HepG2 (cell line): ENCODE measurements around the gene HOXA5. TPM values are rescaled to one million over a fixed set of nuclear protein-coding genes. Genes with fewer than 3 reads are reported as not detected.

Source experiments
- EEA1 ChIP-seq: sonication (generic); formaldehyde crosslinking; IDR thresholded peaks from 2 replicates; pipeline ENCODE4 v1.5.1; 2020; ENCODE audit warnings: mild to moderate bottlenecking, missing genetic modification reagents, borderline replicate concordance
- GABPA ChIP-seq, 2 experiments: IDR thresholded peaks; 2 replicates each; pipeline ENCODE4 v1.6.1; 2011 to 2016; ENCODE audit warnings: low read depth in 2 of 2, low read length in 1 of 2, missing biosample characterization in 1 of 2, missing genetic modification characterization in 1 of 2
- HINFP ChIP-seq: sonication (generic); formaldehyde crosslinking; IDR thresholded peaks from 2 replicates; pipeline ENCODE4 v1.4.0; 2020; ENCODE audit warnings: low read depth, mild to moderate bottlenecking, missing genetic modification reagents
- IKZF1 ChIP-seq: fragments of 450-650 bp; IDR thresholded peaks from 2 replicates; pipeline ENCODE4 v1.7.1; 2016
- NONO ChIP-seq, 2 experiments: fragments of 450-650 bp in 1 of 2; sonication (generic) in 1 of 2; formaldehyde crosslinking in 1 of 2; IDR thresholded peaks in 1 of 2; conservative IDR thresholded peaks in 1 of 2; 2 replicates each; pipeline versions ENCODE4 v1.6.1 to v1.8.0; 2017 to 2022; ENCODE audit warnings: mild to moderate bottlenecking in 1 of 2, missing genetic modification reagents in 1 of 2, moderate library complexity in 1 of 2
- PRDM15 ChIP-seq: sonication (generic); formaldehyde crosslinking; IDR thresholded peaks from 2 replicates; pipeline ENCODE4 v1.4.0; 2020; ENCODE audit warnings: missing genetic modification reagents
- PTBP1 ChIP-seq: fragments of 200-400 bp; formaldehyde crosslinking; IDR thresholded peaks from 2 replicates; pipeline ENCODE4 v1.6.1; 2018; ENCODE audit warnings: low read length, low read depth; ENCODE audit not compliant: poor library complexity, severe bottlenecking
- SMAD9 ChIP-seq: sonication (generic); formaldehyde crosslinking; IDR thresholded peaks from 2 replicates; pipeline ENCODE4 v1.5.1; 2020; ENCODE audit warnings: mild to moderate bottlenecking, missing genetic modification reagents
- SOX6 ChIP-seq, 2 experiments: fragments of 450-650 bp in 1 of 2; sonication (generic) in 1 of 2; formaldehyde crosslinking in 1 of 2; IDR thresholded peaks; 2 replicates each; pipeline versions ENCODE4 v1.4.0 to v1.6.1; 2017 to 2020; ENCODE audit warnings: antibody characterized with exemption in 1 of 2, mild to moderate bottlenecking in 1 of 2, missing genetic modification reagents in 1 of 2
- TEAD2 ChIP-seq: sonication (generic); formaldehyde crosslinking; IDR thresholded peaks from 2 replicates; pipeline ENCODE4 v1.9.0; 2021; ENCODE audit warnings: missing genetic modification reagents
- TOE1 ChIP-seq: sonication (generic); formaldehyde crosslinking; IDR thresholded peaks from 2 replicates; pipeline ENCODE4 v1.4.0; 2020; ENCODE audit warnings: mild to moderate bottlenecking, missing genetic modification reagents
- ZC3H13 ChIP-seq: sonication (generic); formaldehyde crosslinking; IDR thresholded peaks from 2 replicates; pipeline ENCODE4 v1.8.1; 2023; ENCODE audit warnings: mild to moderate bottlenecking, missing genetic modification reagents, moderate library complexity
- ZNF256 ChIP-seq: sonication (generic); formaldehyde crosslinking; conservative IDR thresholded peaks from 2 replicates; pipeline ENCODE4 v1.4.0; 2020; ENCODE audit warnings: missing genetic modification reagents
- ZNF720 ChIP-seq: sonication (generic); formaldehyde crosslinking; IDR thresholded peaks from 2 replicates; pipeline ENCODE4 v1.4.0; 2020; ENCODE audit warnings: missing genetic modification reagents
- ZSCAN20 ChIP-seq: sonication (generic); formaldehyde crosslinking; IDR thresholded peaks from 2 replicates; pipeline ENCODE4 v1.4.0; 2020; ENCODE audit warnings: missing genetic modification reagents, mild to moderate bottlenecking, borderline replicate concordance
- polyA plus RNA-seq, 8 experiments: library from polyadenylated mRNA; depleted of rRNA in 3 of 8; stranded (reverse) in 7 of 8; unstranded in 1 of 8; fragments of >200 nt; fragmentation: Illumina TruSeq in 4 of 8; extraction: Trizol in 4 of 8; gene quantifications; 2 replicates each; pipeline versions ENCODE4 v1.2.1 to v1.2.3, GENCODE V29; 2011 to 2016; ENCODE audit warnings: low read depth in 4 of 8, missing spikeins in 1 of 8, mixed read lengths in 1 of 8; ENCODE audit not compliant: insufficient read depth in 1 of 8
- total RNA-seq, 5 experiments: library from RNA; depleted of rRNA; stranded (reverse); fragments of >200 nt; fragmentation: Illumina TruSeq; extraction: Trizol; gene quantifications; 2 replicates each; pipeline ENCODE4 v1.2.3, GENCODE V29; 2016; ENCODE audit warnings: low read depth in 1 of 5
- TF ChIP-seq, protein P1 (sequence below): sonication (generic); formaldehyde crosslinking; IDR thresholded peaks from 2 replicates; pipeline ENCODE4 v1.4.0; 2020; ENCODE audit warnings: missing genetic modification reagents
- TF ChIP-seq, protein P2 (sequence below): IDR thresholded peaks from 2 replicates; pipeline ENCODE4 v1.6.1; 2016; ENCODE audit warnings: mild to moderate bottlenecking

The HOXA5 gene
- total and polyA plus RNA-seq, 2 of the 13 experiments (the other 11 are each of a cell fraction or from before 2014, with no cell fraction given) = 3.2 to 3.6 TPM

- TF ChIP-seq, protein P1, sequence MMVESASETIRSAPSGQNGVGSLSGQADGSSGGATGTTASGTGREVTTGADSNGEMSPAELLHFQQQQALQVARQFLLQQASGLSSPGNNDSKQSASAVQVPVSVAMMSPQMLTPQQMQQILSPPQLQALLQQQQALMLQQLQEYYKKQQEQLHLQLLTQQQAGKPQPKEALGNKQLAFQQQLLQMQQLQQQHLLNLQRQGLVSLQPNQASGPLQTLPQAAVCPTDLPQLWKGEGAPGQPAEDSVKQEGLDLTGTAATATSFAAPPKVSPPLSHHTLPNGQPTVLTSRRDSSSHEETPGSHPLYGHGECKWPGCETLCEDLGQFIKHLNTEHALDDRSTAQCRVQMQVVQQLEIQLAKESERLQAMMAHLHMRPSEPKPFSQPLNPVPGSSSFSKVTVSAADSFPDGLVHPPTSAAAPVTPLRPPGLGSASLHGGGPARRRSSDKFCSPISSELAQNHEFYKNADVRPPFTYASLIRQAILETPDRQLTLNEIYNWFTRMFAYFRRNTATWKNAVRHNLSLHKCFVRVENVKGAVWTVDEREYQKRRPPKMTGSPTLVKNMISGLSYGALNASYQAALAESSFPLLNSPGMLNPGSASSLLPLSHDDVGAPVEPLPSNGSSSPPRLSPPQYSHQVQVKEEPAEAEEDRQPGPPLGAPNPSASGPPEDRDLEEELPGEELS (CRISPR knock-in tag) = peak; percentile 52; the same call in 1 of the 2 replicates
- TF ChIP-seq PRDM15 (CRISPR knock-in tag) (no peak), ZNF720 (CRISPR knock-in tag) (no peak), ZC3H13 (CRISPR knock-in tag) (no peak), PTBP1 (no peak), EEA1 (CRISPR knock-in tag) (no peak), TOE1 (no peak), SOX6 (IDR thresholded peaks at IDR 0.05) (no peak), SOX6 (CRISPR knock-in tag; IDR thresholded peaks at IDR 0.05) (peak; percentile 65; the same call in 1 of the 2 replicates), TEAD2 (CRISPR knock-in tag) (0 out of 2 replicates have a peak, but pooled peaks have one; percentile 33), GABPA (IDR thresholded peaks at IDR 0.05; ENCODE audit: low read depth, low read length) (peak; percentile 62), GABPA (CRISPR knock-in tag; IDR thresholded peaks at IDR 0.05; ENCODE audit: low read depth) (peak; percentile 66; the same call in 1 of the 2 replicates), ZSCAN20 (CRISPR knock-in tag) (no peak), IKZF1 (no peak), HINFP (CRISPR knock-in tag) (no peak), NONO (IDR thresholded peaks at IDR 0.05) (no peak), NONO (CRISPR knock-in tag; conservative IDR thresholded peaks at IDR 0.05) (peak; percentile 62; the same call in 1 of the 2 replicates), ZNF256 (no peak), SMAD9 (CRISPR knock-in tag) (0 out of 2 replicates have a peak, but pooled peaks have one; percentile 39)
- TF ChIP-seq, protein P2, sequence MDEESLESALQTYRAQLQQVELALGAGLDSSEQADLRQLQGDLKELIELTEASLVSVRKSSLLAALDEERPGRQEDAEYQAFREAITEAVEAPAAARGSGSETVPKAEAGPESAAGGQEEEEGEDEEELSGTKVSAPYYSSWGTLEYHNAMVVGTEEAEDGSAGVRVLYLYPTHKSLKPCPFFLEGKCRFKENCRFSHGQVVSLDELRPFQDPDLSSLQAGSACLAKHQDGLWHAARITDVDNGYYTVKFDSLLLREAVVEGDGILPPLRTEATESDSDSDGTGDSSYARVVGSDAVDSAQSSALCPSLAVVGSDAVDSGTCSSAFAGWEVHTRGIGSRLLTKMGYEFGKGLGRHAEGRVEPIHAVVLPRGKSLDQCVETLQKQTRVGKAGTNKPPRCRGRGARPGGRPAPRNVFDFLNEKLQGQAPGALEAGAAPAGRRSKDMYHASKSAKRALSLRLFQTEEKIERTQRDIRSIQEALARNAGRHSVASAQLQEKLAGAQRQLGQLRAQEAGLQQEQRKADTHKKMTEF (CRISPR knock-in tag) = peak; percentile 61; the same call in 1 of the 2 replicates
Observed at GRCh38 chr7:27130540-27131389, 12.7 kb downstream of the HOXA5 start, which contains the start of gene HOXA4 (continued).
